Limb (tissue), 2 donors: ENCODE measurements around the gene NDUFB10.
"Not testable (repeated sequence)": the region's sequence is repeated elsewhere in the genome, so short reads cannot be mapped to it uniquely, and the experiment has no call there.

Experiments
- DNase-seq, 2 donors: peaks; one replicate each; pipeline ENCODE4 v3.0.0-alpha.2; 2016; ENCODE audit errors: extremely low spot score in 2 of 2

Gene NDUFB10

DNA sequence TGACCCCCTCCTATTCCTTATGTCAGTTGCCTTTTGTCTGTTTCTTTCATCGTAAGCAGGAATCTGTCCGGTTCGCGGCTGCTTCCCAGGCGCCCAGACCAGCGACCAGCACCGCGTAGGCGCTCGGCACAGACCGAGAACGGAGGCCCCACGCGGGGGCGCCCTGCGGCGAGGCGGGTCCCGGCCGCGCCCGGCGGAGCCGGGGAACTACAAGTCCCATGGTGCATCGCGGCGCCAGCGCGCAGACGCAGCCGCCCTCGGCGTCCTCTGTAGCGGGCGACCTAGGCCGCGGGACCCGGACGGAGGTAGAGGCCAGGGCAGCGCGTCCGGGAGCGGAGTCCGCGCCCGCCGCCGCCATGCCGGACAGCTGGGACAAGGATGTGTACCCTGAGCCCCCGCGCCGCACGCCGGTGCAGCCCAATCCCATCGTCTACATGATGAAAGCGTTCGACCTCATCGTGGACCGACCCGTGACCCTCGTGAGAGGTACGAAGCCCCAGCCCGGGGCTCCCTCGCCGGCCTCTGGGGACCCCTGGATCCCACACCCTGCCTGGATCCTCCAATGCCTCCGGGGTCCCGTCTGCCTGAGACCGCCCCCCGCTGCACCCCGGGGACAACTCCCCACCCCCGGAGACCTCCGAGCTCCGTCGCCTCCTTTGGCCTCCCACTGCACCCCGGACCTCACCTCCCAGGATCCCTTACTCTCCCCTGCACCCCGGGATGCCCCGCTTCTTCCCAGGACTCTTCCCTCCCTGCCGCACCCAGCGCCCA lies at the start of gene NDUFB10:
Gene NDUFB10 (plus strand): TSS at position 270 of the 771 bp plus-strand sequence. CDS start 87 bp downstream, at position 357.
- DNase-seq, result peak; percentile 89 to 94

DNA sequence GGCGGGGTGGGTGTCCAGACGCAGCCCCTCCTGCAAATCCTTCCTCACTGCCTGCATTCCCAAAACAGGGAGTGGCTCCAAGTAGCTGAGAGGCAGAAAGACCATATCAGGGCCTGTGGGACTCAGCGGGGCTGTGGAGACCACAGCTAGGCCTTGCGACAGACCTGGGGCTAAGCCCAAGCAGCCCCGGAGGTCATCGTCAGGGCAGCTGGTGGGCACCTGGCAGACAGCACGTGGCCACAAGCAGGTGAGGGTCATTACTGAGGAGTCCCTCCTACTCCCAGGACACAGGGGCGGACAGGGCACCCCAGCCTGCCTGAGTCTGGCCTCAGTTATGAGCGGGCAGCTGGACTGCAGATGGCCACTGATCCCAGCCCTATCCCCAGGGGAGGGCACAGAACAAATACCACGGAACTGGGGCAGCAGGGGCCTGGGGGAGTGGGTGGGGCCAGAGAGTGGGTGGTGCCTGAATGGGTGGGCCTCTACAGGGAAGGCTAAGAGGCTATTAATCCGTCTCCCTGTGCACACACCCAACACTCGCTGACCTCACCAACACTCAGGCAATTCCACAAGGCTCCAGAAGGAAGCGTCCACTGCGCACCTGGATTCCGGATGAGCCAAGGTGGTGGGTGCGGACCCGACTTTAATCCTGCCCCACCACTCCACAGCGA lies 49.6 kb upstream of the NDUFB10 start:
- DNase-seq, result peak in 1 of 2 donors; percentile 28

DNA sequence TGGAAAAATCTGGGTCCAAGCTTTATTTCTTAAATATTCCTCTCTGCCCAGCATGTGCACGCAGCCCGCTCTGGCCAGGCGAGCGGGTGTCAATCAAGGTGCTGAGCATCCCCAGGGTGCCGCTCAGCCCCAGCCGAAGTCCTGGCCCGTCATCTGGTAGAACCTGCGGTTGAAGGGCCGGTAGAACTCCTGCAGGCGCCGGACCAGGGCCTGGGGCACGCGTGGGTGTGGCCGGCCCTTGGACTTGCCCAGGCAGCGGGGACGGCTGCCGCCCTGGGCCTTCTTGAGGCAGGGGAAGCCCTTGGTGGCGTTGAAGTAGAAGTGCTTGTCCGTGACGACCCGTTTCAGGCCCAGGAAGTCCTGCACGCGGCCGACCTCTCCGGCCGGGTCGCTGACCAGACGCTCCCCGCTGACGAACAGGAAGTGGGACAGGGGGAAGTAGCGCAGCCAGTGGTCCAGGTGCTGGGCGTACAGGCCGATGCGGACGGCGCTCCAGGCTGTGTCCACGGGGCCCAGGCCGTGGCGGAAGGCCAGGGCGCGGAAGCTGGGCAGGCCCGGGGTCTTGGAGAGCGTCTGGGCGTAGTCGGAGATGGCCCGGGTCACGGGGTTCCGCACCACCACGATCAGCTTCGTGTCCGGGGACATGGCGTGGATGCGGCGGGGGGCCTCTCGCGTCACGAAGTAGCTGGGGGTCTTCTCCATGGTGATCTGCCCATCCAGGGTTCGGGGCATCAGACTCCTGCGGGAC lies 47.7 kb upstream of the NDUFB10 start:
- peak in 1 of 2 donors; percentile 26 for DNase-seq

DNA sequence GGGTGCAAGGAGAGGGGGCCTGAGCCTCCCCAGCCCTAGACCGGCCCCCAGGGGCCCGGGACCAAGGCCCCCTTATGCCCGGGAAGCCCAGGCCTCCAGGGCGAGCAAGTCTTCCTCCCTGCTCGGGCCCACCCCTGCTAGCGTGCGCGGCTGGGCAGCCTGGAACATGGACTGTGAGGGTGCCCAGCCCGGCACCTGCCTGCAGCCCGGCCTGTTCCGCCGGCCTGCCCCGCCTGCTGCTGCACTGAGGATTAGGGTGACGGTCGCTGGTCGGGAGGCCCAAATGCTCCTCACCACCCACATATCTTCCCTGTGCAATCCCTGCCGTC lies 47.2 kb upstream of the NDUFB10 start:
- DNase-seq, result no peak

DNA sequence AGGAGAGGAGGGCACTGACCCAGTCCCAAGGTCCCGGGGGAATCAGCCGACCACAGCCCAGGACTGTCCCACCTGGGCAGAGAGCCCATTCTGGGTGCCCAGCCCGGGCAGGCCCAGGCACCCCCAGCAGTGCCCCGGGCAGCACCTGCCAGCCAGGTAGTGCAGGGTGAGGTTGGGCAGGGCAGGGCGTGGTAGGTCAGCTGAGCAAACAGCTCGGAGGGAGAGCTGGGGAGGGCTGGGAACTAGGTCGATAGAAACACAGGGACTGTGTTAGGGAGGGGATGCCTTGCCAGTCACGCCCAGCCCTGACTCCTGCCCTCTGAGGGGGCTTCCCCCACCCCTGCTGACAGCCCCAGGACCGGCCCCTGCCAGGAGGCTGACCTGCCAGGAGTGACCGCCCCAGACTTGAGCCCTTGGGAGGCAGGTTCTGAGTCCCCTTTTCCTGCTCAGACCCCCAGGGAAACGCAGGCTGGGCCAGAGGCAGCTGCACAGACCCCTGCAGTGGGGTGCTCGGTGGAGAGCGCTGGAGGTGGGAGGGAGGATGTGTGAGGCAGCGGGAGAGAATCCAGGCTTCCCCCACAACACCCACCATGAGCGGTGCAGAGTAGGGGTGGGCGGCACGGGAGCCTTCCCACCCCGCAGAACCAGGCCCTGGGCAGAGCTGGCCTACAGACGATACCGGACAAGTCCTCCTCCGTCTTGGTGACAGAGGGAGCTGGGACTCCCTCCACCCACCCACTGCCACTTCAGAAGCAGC lies 45.8 kb upstream of the NDUFB10 start:
- DNase-seq, result peak in 1 of 2 donors; percentile 29

DNA sequence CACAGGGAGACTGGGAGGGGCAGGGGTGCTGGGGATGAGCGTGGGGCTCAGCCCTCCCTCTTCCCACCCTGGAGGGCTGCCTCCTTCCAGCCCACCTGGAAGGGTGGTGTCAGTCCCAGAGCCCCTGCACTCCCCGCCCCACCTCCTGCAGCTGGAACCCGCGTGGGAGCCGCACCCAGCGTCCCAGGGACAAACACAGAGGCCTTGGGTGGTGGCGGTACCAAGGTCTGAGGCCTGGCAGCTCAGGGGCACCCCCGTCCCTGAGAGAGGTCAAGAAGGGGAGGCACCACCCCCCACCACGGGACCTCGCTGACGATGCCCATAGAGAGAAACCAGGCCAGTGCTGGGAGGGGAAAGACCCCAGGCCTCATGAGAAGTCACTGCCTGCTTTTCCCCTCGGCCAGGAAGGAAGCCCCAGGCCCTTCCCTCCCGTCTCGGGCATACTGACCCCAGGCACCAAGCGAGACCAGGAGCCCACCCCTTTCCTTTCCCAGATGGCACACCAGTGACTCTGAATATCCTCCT lies 45.2 kb upstream of the NDUFB10 start:
- DNase-seq, result no peak

DNA sequence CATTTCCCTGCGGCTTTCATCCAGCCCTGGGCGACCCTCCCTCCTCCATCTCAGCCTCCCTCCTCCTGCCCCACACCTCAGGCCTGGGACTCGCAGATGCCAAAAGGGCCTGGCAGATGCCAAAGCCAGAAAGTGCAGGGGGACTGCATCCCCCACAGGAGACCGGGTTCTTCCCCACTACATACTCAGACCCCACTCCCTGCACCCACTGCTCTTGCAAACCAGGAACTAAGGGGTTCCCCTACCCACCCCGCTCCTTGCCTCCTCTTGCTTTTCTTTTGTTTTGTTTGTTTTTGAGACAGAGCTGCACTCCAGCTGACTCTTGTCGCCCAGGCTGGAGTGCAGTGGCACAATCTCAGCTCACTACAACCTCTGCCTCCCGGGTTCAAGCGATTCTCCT lies 44.4 kb upstream of the NDUFB10 start:
- DNase-seq, result no peak

DNA sequence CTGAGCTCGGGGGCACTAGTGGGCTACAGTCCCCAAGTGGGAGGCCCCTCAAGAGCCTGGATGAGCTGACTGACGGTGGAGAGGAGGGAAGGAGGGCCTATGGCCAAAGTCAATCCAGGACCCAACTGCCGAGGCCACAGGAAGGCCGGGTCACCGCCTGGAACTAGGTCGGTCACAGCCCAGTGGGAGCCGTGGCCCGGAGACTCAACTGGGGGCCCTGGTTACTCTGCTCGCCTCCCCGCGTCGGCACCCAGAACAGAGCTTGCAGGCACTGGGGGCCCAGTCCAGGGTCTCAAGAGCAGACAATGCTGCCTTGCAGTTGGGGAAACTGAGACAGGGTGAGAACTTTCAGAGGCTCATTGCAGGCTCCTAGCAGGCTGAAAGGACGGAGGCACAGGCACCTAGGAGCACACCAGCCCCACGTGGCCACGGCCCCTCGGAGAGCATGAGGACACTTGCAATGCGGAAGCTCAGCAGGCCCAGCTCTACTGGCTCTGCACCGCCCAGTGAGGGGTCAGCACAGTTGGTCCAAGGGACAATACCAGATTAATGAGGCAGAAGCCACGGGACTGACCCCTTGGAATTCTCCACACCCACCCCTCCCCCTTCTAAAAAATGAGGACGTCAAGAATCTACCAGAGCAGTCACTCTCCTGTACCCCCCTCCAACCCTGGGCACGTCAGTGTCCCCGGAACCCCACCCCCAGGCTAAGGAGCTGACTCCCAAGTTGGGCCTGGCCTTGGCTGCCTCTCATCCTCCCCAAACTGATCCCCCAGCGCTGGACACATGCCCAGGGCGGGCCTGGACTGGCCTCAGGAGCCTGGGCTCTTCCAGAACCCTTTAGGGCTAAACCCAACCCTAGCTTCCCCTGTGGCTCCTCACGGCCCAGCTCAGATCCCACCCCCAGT lies 43.4 kb upstream of the NDUFB10 start:
- peak in 1 of 2 donors; percentile 29 for DNase-seq

DNA sequence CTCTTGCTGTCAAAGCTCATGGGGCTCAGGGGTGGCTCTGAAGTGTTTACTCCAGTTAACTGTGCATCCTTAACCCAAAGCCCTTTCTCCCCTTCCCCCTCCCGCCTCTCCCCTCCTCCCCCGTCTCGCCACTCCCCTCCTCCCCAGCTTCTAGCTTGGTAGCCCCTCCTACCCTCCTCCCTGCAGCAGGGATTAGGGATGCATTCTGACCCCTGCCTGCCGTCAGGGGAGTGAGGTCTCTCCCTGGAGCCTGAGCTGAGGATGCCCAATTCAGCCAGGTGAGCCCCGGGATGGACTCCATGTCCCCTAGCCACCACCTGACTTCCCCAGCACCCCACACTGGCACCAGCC lies 42.7 kb upstream of the NDUFB10 start:
- no peak for DNase-seq

DNA sequence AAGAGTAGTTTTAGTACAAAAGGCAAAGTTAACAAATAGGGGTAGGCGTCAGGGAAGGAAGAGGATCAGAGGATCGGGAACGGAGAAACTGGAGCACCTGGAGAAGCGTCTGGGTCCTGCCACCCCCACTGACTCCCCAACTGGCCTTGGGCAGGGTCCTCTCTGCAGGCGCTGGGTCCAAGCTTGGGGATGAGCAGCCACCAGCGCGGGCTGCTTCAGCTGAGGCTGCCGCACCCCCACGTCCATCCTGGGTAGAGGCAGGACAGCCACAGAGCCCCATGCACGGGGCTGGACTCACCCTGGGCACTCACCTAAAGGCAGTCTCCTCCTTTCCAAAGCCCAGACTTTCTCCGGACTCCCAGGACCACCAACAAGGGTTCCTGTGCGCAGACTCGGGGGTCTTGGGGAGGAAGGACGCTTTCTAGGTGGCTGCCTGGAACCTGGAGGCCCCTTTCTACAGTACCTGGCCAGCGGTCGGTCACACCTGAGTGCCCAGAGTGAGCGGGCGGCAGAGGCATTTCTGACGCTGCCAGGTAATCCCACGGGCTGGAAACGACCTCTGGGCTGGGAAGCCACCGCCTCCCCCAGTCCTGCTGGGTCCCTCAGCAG lies 42.2 kb upstream of the NDUFB10 start:
- DNase-seq, result peak in 1 of 2 donors; percentile 26

DNA sequence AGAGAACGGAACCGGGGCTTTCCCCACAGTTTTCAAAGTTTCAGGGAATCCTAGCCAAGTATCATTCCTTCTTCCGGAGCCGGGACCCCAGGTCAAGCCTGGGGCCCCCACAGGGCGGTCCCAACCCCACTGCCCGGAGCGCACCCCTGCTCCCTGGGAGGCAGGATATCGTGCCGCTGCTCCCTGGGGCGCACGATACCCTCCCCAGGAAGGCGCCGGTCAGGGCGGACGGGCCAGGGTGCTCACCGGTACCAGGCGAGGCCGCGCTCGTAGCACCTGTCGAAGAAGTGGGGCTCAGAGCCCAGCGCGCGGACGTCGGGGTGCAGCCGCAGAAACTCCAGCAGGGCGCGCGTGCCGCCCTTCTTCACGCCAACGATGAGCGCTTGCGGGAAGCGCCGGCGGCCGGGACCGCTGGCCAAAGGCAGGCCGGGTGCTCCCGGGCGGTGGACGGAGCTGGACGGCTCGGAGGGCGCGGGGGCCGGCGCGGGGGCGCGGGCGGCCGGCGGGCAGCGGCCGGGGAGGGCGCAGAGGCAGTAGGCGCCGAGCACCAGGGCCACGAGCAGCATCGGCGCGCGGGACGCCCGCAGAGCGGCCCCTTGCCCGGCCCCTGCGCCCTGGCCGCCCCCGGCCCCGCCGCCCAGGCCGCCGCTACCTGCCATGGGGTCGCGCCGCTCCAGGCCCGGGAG lies 41.5 kb upstream of the NDUFB10 start:
- peak in 1 of 2 donors; percentile 26 for DNase-seq

DNA sequence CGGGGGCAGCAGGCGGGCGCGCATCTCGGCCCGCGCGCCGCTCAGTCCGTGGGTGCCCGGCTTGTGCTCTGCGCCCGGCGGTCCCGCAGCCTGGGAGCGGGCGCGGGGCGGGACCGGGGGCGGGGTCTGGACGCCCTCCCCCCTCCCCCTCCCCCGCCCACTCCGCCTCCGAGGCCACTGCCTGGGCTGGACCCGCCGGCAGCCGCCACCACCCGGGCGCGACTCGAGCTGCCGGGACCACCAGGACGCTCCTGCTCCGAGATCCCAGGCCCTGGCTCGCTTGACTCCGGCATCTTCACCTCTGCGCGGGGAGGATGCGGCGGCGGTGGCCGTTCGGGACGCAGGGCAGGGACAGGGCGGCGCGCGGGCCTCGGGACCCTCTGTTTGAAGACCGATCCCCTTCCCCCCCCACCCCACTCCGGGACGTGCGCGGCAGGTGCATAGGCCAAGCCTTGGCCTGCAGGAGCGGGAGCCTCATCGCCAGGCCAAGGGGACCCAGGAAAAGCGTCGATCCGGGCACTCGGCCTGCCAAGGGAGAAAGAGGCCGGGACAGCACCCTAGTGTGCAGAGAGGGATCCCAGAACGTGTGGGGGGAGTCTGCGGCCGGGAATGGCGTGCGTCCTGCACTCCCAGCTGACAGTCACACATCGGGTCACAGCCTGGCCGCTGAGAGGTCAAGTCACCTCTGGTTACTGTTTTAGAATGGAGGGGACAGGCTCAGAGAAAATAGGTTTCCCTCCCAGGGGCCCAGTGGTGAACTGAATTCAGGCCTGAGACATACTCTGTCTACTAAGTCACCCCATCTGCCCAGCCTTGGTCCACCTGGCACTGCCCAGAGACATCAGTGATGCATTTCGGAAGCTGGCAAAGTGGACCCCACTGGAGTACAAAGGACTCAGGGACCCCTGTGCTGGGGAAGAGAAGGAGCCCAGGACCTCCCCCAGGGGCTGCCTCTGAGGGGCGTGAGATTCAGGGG lies 40.7 kb upstream of the NDUFB10 start, which contains the start of gene HS3ST6:
Gene HS3ST6 (minus strand): TSS at position 65 of the 976 bp plus-strand sequence. CDS start 92 bp downstream, outside the sequence.
- peak in 1 of 2 donors; percentile 51 for DNase-seq

DNA sequence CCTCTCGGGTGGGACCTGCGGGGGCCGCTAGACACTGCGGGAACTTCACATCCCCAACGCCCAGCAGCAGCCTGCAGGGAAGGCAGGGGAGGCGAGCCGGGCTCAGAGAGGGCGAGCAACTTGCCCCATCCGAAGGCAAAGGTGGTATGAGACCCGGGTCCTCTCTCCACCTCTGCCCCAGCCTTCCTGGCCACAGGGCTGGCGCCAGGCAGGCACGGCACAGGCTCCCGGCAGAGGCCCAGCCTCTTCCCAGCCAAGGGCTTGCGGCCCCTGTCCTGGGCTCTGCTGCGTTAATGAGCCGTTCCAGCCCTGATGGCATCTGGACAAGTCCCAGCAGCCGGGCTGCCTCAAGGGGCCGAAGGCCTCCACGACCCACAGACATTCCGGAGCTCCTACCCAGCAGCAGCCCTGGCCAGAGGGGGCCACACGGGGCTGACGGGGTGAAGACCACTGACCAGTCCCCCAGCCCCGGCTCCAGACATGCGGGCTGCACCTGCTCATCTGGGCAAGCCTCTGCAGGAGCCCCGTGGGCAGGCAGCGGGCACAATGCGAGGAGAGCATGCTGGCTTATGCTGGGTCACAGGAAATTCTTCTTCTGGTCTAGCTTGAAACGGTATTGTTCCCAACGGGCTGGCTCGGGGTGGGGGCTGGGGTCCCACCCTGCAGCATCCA lies 39.9 kb upstream of the NDUFB10 start:
- DNase-seq, result no peak

DNA sequence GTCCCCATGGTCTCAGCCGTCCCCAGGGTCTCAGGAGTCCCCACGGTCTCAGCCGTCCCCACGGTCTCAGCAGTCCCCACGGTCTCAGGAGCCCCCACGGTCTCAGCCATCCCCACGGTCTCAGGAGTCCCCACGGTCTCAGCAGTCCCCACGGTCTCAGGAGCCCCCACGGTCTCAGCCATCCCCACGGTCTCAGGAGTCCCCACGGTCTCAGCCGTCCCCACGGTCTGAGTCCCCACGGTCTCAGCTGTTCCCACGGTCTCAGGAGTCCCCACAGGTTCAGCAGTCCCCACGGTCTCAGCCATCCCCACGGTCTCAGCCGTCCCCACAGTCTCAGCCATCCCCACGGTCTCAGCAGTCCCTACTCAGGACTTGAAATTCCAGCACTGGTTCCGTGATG lies 39.2 kb upstream of the NDUFB10 start:
- not testable (repeated sequence) for DNase-seq

DNA sequence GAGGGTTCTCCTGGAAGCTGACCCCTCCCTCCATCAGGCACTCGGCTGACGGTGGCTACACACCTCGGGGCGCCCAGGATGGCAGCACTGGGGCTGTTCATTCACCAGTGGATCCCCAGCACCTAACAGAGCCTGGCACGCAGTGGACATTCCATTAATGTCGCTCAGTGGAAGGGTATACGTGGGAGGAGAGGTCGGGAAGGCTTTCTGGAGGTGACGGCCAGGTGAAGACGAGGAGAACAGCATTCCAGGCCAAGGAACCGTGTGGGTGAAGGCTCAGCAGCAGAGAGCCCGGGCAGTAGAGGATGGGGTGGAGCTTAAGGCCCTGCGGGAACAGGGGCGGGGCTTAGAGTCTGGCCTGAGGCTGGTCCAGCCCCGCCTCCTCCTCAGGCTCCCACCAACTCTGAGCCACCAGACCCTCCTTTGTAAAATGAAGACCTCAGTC lies 38.6 kb upstream of the NDUFB10 start:
- DNase-seq, result no peak

DNA sequence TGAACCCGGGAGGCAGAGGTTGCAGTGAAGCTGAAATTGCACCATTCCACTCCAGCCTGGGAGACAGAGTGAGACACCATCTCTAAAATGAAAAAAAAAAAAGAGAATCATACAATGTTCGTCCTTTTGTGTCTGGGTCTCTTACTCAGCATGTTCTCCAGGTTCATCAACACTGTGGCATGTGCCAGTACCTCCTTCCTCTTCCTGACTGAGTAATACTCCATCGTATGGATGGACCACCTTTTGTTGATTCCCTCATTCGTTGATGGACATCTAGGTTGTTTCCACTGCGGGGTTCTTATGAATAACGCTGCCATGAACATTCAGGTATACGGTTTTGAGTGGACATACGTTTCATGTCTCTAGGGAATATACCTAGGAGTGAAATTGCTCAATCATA lies 37.0 kb upstream of the NDUFB10 start:
- no peak for DNase-seq

DNA sequence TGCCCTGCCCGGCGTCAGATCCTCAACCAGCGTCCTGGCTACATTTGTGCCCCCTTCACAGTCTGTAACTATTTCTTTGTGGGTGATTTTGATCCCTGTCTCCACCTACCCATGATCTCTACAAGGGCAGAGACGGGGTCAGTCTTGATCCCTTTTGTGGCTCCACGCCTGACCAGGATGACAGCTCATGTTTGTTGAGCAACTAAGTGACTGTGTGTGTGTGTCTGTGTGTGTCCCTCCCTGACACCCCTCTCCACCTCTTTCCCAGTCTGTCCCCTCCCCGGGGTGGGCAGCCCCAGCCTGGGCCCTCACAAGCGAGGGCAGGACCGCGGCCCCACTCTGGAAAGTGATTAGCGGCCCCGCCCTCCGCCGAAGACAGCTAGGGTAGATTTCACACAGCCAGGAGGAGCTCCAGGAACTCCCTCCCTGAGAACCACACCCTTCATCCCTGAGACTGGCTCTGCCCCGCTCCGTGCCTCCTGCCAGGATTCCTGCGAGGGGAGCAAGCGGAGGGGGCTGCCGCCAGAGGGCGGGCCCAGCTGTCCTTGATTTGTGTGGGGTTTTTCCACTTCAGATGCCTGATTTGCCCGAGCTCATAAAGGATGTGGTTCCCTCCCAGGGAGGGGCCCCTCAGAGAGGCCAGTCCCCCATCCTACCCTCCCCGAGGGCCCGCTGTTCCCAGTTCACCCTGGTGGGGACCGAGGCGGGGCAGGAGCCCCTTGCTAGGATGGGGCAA lies 35.9 kb upstream of the NDUFB10 start:
- DNase-seq, result peak; percentile 71 to 72
